K562 (cell line): ENCODE data around the gene OSGIN1. TPM values are rescaled to one million over a fixed set of nuclear protein-coding genes. Genes with fewer than 3 reads are reported as not detected.
A peak's percentile ranks its signal among the peaks of the same experiment; 100 is the strongest.

Source experiments
- BCOR ChIP-seq: fragments of 450-650 bp; IDR thresholded peaks from 2 replicates; pipeline ENCODE4 v1.6.1; 2016
- COPS2 ChIP-seq: fragments of 450-650 bp; conservative IDR thresholded peaks from 2 replicates; pipeline ENCODE4 v1.6.1; 2016; ENCODE audit warnings: mild to moderate bottlenecking, moderate library complexity
- NFE2L1 ChIP-seq: fragments of 450-650 bp; IDR thresholded peaks from 2 replicates; pipeline ENCODE4 v1.6.1; 2016; ENCODE audit warnings: missing genetic modification characterization, low read depth, mild to moderate bottlenecking, missing compliant biosample characterization, moderate library complexity, borderline replicate concordance
- RFX7 ChIP-seq: fragments of 250-450 bp; sonication (Bioruptor Pico); IDR thresholded peaks from 2 replicates; pipeline ENCODE4 v1.5.1; 2021; ENCODE audit warnings: mild to moderate bottlenecking
- ZNF561 ChIP-seq: fragments of 450-650 bp; formaldehyde crosslinking; conservative IDR thresholded peaks from 2 replicates; pipeline ENCODE4 v1.4.0; 2020; ENCODE audit warnings: mild to moderate bottlenecking, moderate library complexity
- ZNF764 ChIP-seq: fragments of 250-450 bp; sonication (Bioruptor Pico); IDR thresholded peaks from 2 replicates; pipeline ENCODE4 v1.4.0; 2020; ENCODE audit warnings: low read depth, mild to moderate bottlenecking, moderate library complexity
- polyA plus RNA-seq, 8 experiments: library from polyadenylated mRNA; depleted of rRNA in 4 of 8; stranded (reverse) in 5 of 8; unstranded in 3 of 8; fragments of >200 nt; fragmentation: Nextera tagmentation in 2 of 8; fragmentation: Illumina TruSeq in 1 of 8; extraction: Ambion mirVana in 2 of 8; extraction: Trizol in 1 of 8; gene quantifications; 2 replicates each; pipeline versions ENCODE4 v1.2.1 to v1.2.3, GENCODE V29; 2011 to 2014; ENCODE audit warnings: inconsistent platforms in 1 of 8, missing spikeins in 1 of 8
- total RNA-seq, 7 experiments: library from RNA; depleted of rRNA in 6 of 7; stranded (reverse); fragments of >200 nt in 6 of 7; fragmentation: Illumina TruSeq in 2 of 7; extraction: Trizol in 2 of 7; gene quantifications; 2 replicates each; pipeline versions ENCODE4 v1.2.1 to v1.2.3, GENCODE V29; 2011 to 2021; ENCODE audit warnings: low replicate concordance in 1 of 7
- TF ChIP-seq, protein P1 (sequence below): fragments of 450-650 bp; IDR thresholded peaks from 2 replicates; pipeline ENCODE4 v1.6.1; 2018; ENCODE audit not compliant: partially characterized antibody
- TF ChIP-seq, protein P2 (sequence below): fragments of 250-450 bp; sonication (Bioruptor Pico); IDR thresholded peaks from 2 replicates; pipeline ENCODE4 v1.4.0; 2020; ENCODE audit warnings: mild to moderate bottlenecking, moderate library complexity
- TF ChIP-seq, protein P3 (sequence below): fragments of 450-650 bp; formaldehyde crosslinking; IDR thresholded peaks from 2 replicates; pipeline ENCODE4 v1.4.0; 2022; ENCODE audit warnings: missing genetic modification characterization

Gene OSGIN1
- total and polyA plus RNA-seq, 9 of the 15 experiments (the other 6 are each of a cell fraction or from before 2014, with no cell fraction given): 0.03 to 3.6 (median 1.6) TPM

DNA sequence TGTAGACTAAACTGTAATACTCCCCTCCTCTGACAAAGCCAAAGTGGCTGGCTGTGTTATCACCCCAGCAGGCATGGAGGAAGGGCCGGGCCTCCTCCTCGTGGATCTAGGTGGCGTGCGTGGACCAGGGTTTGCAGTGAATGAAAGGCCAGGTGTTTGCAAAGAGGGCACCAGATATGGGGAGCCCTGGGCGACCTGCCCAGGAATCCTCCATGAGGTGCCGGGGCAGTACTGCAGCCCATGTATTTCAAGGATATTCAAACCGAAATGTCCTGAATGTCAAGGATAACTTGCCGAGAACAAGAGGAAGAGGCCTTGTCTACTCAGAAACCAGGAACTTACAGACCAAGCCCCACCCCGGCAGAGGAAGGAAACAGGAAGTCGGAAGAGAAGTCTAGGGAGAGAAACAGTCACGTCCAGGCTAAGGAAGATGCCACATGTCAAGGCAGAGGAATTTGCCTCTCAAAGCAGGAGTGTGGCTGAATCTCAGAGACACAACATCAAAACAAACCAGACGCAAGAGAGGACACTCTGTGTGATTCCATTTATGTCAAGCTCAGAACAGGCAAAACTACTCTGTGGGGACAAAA, 13.7 kb upstream of the OSGIN1 start (continued):
- TF ChIP-seq, protein P1, sequence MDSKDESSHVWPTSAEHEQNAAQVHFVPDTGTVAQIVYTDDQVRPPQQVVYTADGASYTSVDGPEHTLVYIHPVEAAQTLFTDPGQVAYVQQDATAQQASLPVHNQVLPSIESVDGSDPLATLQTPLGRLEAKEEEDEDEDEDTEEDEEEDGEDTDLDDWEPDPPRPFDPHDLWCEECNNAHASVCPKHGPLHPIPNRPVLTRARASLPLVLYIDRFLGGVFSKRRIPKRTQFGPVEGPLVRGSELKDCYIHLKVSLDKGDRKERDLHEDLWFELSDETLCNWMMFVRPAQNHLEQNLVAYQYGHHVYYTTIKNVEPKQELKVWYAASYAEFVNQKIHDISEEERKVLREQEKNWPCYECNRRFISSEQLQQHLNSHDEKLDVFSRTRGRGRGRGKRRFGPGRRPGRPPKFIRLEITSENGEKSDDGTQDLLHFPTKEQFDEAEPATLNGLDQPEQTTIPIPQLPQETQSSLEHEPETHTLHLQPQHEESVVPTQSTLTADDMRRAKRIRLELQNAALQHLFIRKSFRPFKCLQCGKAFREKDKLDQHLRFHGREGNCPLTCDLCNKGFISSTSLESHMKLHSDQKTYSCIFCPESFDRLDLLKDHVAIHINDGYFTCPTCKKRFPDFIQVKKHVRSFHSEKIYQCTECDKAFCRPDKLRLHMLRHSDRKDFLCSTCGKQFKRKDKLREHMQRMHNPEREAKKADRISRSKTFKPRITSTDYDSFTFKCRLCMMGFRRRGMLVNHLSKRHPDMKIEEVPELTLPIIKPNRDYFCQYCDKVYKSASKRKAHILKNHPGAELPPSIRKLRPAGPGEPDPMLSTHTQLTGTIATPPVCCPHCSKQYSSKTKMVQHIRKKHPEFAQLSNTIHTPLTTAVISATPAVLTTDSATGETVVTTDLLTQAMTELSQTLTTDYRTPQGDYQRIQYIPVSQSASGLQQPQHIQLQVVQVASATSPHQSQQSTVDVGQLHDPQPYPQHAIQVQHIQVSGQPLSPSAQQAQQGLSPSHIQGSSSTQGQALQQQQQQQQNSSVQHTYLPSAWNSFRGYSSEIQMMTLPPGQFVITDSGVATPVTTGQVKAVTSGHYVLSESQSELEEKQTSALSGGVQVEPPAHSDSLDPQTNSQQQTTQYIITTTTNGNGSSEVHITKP: peak; percentile 4
- no peak for TF ChIP-seq NFE2L1
- TF ChIP-seq, protein P2, sequence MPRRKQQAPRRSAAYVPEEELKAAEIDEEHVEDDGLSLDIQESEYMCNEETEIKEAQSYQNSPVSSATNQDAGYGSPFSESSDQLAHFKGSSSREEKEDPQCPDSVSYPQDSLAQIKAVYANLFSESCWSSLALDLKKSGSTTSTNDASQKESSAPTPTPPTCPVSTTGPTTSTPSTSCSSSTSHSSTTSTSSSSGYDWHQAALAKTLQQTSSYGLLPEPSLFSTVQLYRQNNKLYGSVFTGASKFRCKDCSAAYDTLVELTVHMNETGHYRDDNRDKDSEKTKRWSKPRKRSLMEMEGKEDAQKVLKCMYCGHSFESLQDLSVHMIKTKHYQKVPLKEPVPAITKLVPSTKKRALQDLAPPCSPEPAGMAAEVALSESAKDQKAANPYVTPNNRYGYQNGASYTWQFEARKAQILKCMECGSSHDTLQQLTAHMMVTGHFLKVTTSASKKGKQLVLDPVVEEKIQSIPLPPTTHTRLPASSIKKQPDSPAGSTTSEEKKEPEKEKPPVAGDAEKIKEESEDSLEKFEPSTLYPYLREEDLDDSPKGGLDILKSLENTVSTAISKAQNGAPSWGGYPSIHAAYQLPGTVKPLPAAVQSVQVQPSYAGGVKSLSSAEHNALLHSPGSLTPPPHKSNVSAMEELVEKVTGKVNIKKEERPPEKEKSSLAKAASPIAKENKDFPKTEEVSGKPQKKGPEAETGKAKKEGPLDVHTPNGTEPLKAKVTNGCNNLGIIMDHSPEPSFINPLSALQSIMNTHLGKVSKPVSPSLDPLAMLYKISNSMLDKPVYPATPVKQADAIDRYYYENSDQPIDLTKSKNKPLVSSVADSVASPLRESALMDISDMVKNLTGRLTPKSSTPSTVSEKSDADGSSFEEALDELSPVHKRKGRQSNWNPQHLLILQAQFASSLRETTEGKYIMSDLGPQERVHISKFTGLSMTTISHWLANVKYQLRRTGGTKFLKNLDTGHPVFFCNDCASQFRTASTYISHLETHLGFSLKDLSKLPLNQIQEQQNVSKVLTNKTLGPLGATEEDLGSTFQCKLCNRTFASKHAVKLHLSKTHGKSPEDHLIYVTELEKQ (CRISPR knock-in tag): no peak
- no peak for TF ChIP-seq COPS2
- TF ChIP-seq RFX7 (CRISPR knock-in tag): no peak
- TF ChIP-seq, protein P3, sequence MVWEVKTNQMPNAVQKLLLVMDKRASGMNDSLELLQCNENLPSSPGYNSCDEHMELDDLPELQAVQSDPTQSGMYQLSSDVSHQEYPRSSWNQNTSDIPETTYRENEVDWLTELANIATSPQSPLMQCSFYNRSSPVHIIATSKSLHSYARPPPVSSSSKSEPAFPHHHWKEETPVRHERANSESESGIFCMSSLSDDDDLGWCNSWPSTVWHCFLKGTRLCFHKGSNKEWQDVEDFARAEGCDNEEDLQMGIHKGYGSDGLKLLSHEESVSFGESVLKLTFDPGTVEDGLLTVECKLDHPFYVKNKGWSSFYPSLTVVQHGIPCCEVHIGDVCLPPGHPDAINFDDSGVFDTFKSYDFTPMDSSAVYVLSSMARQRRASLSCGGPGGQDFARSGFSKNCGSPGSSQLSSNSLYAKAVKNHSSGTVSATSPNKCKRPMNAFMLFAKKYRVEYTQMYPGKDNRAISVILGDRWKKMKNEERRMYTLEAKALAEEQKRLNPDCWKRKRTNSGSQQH (CRISPR knock-in tag): no peak
- TF ChIP-seq BCOR: 0 out of 2 replicates have a peak, but pooled peaks have one; percentile 10
- no peak for TF ChIP-seq ZNF561 (CRISPR knock-in tag)
- no peak for TF ChIP-seq ZNF764 (CRISPR knock-in tag)
